Measurements from ENCODE around the gene CC2D2A. TPM values are rescaled to one million over a fixed set of nuclear protein-coding genes. Genes with fewer than 3 reads are reported as not detected.

Gene CC2D2A
- total and polyA plus RNA-seq, 8 donors: 5.7 to 32.7 (median 14.5) TPM

GRCh38 chr4:15488136-15488535 is 18.5 kb downstream of the CC2D2A start:
- DNase-seq: no peak
- Histone ChIP-seq H3K36me3 (peaks cover 0 to 52% (median under 1%) of the 10 kb centered on the region in 4 donors), H3K27ac (no peak overlapping the region), H3K27me3 (no peaks in the 10 kb centered on the region), H3K4me1 (peaks cover 0 to 6% (median 2%) of the 10 kb centered on the region in 4 donors), H3K9me3 (peaks cover 0 to 20% (median 8%) of the 10 kb centered on the region in 4 donors), H3K4me3 (no peak overlapping the region)
- TF ChIP-seq POLR2AphosphoS5 (IDR thresholded peaks at IDR 0.05): no peak
- intact Hi-C loops (cut with DNase I; ENCODE audit: low total_unique reads): no loop called here

GRCh38 chr4:15488658-15489470 is 19.2 kb downstream of the CC2D2A start:
- peaks cover 0 to 49% (median 0%) of the 10 kb centered on the region in 4 donors for H3K36me3 ChIP-seq
- WGBS, 5 donors: 80 to 92% (median 88%) methylated on average over 6 of the region's 6 CpGs
- intact Hi-C loops (cut with DNase I; ENCODE audit: low total_unique reads): no loop called here

GRCh38 chr4:15489551-15489950 is 19.9 kb downstream of the CC2D2A start:
- Histone ChIP-seq H3K4me3 (no peak overlapping the region), H3K9me3 (peaks cover 0 to 20% (median 8%) of the 10 kb centered on the region in 4 donors), H3K36me3 (peaks cover 0 to 42% (median 0%) of the 10 kb centered on the region in 4 donors), H3K4me1 (peaks cover 0 to 8% (median 2%) of the 10 kb centered on the region in 4 donors), H3K27me3 (no peaks in the 10 kb centered on the region), H3K27ac (no peak overlapping the region)
- TF ChIP-seq POLR2AphosphoS5 (IDR thresholded peaks at IDR 0.05) (no peak), CTCF (IDR thresholded peaks at IDR 0.05) (no peak), POLR2A (IDR thresholded peaks at IDR 0.05) (no peak), EP300 (IDR thresholded peaks at IDR 0.05) (no peak)
- WGBS, 5 donors: 88 to 95% (median 93%) methylated on average over 2 of the region's 2 CpGs
- DNase-seq: no peak
- intact Hi-C loops (cut with DNase I; ENCODE audit: low total_unique reads): no loop called here

More at GRCh38 chr4:15488658-15489470, 19.2 kb downstream of the CC2D2A start:
- Histone ChIP-seq H3K27me3 (no peaks in the 10 kb centered on the region), H3K4me1 (peaks cover 0 to 8% (median 2%) of the 10 kb centered on the region in 4 donors), H3K4me3 (no peak overlapping the region), H3K9me3 (peaks cover 0 to 20% (median 8%) of the 10 kb centered on the region in 4 donors), H3K27ac (no peak overlapping the region)
- TF ChIP-seq POLR2A (IDR thresholded peaks at IDR 0.05): no peak
- TF ChIP-seq POLR2AphosphoS5 (IDR thresholded peaks at IDR 0.05): no peak
- TF ChIP-seq EP300 (IDR thresholded peaks at IDR 0.05): no peak
- no peak for TF ChIP-seq CTCF (IDR thresholded peaks at IDR 0.05)
- peak in 1 of 2 donors; percentile 32 for DNase-seq

GRCh38 chr4:15493411-15493810 is 23.7 kb downstream of the CC2D2A start:
- no peak overlapping the region for H3K4me3 ChIP-seq
- intact Hi-C loops (cut with DNase I; ENCODE audit: low total_unique reads): no loop called here
- TF ChIP-seq EP300 (IDR thresholded peaks at IDR 0.05) (no peak), POLR2A (IDR thresholded peaks at IDR 0.05) (no peak), POLR2AphosphoS5 (IDR thresholded peaks at IDR 0.05) (no peak), CTCF (IDR thresholded peaks at IDR 0.05) (no peak)
- no peak for DNase-seq
- no peaks in the 10 kb centered on the region for H3K27me3 ChIP-seq
- peaks cover 0 to 8% (median 2%) of the 10 kb centered on the region in 4 donors for H3K4me1 ChIP-seq
- peaks cover 0 to 29% (median 0%) of the 10 kb centered on the region in 4 donors for H3K36me3 ChIP-seq
- H3K9me3 ChIP-seq: peaks cover 0 to 10% (median 6%) of the 10 kb centered on the region in 4 donors
- H3K27ac ChIP-seq: no peak overlapping the region

GRCh38 chr4:15495621-15496020 is 25.9 kb downstream of the CC2D2A start:
- Histone ChIP-seq H3K9me3 (peaks cover 0 to 5% (median 5%) of the 10 kb centered on the region in 4 donors), H3K4me3 (no peak overlapping the region), H3K36me3 (peaks cover 0 to 11% (median 0%) of the 10 kb centered on the region in 4 donors), H3K4me1 (peaks cover 0 to 4% (median under 1%) of the 10 kb centered on the region in 4 donors), H3K27me3 (no peaks in the 10 kb centered on the region), H3K27ac (no peak overlapping the region)
- TF ChIP-seq CTCF (IDR thresholded peaks at IDR 0.05): no peak
- no peak for TF ChIP-seq POLR2AphosphoS5 (IDR thresholded peaks at IDR 0.05)
- TF ChIP-seq POLR2A (IDR thresholded peaks at IDR 0.05): no peak
- TF ChIP-seq EP300 (IDR thresholded peaks at IDR 0.05): no peak
- no peak for DNase-seq
- 72 to 90% (median 83%) methylated on average over 1 of the region's 1 CpG for WGBS, 5 donors
- intact Hi-C loops (cut with DNase I; ENCODE audit: low total_unique reads): no loop called here
